NCI-H524 treated with DMSO at 0.1 percent for 48 hours (cell line): ENCODE measurements around the gene TACC2.

ENCODE experiments used
- DNase-seq: peaks from one replicate; lab custom pipeline; 2025; lab: John Stamatoyannopoulos, UW

Gene TACC2

GRCh38 chr10:122124342-122124741 lies 135.4 kb downstream of the TACC2 start:
- DNase-seq: no peak

- no peak for DNase-seq
These were observed 135.8 kb downstream of the TACC2 start for GRCh38 chr10:122124808-122125207.

- DNase-seq: no peak
These were observed 138.0 kb downstream of the TACC2 start for GRCh38 chr10:122126763-122127659.

- no peak for DNase-seq
These were observed 139.0 kb downstream of the TACC2 start for GRCh38 chr10:122127943-122128342.

- DNase-seq: no peak
These were observed 139.4 kb downstream of the TACC2 start for GRCh38 chr10:122128357-122128756.

- no peak for DNase-seq
These were observed 141.6 kb downstream of the TACC2 start for GRCh38 chr10:122130474-122131110.

- DNase-seq: no peak
These were observed 143.4 kb downstream of the TACC2 start for GRCh38 chr10:122132331-122132755.

- DNase-seq: no peak
These were observed 144.1 kb downstream of the TACC2 start for GRCh38 chr10:122132882-122133565.

- no peak for DNase-seq
These were observed 146.5 kb downstream of the TACC2 start for GRCh38 chr10:122135251-122136025.

GRCh38 chr10:122138831-122139625 lies 150.1 kb downstream of the TACC2 start:
- no peak for DNase-seq

GRCh38 chr10:122139627-122140170 lies 150.7 kb downstream of the TACC2 start:
- DNase-seq: peak; percentile 67

- no peak for DNase-seq
These were observed 151.5 kb downstream of the TACC2 start for GRCh38 chr10:122140461-122140902.

- no peak for DNase-seq
These were observed 152.1 kb downstream of the TACC2 start for GRCh38 chr10:122140941-122141623.

GRCh38 chr10:122141821-122142640 lies 153.1 kb downstream of the TACC2 start:
- no peak for DNase-seq

GRCh38 chr10:122142641-122143237 lies 153.8 kb downstream of the TACC2 start:
- no peak for DNase-seq

- DNase-seq: peak; percentile 29
These were observed 154.4 kb downstream of the TACC2 start for GRCh38 chr10:122143238-122143841.

- no peak for DNase-seq
These were observed 155.2 kb downstream of the TACC2 start for GRCh38 chr10:122144199-122144598.

- DNase-seq: no peak
These were observed 156.2 kb downstream of the TACC2 start for GRCh38 chr10:122145113-122145512.
